HL-60 (cell line): ENCODE results near the gene OR1D2.
"Not testable (repeated sequence)": the region's sequence is repeated elsewhere in the genome, so short reads cannot be mapped to it uniquely, and the experiment has no call there.

ENCODE experiments used
- DNase-seq, 2 experiments: peaks; one replicate each; pipeline ENCODE4 v3.0.0-alpha.2; 2010 to 2020; ENCODE audit warnings: low read depth in 1 of 2, low spot score in 1 of 2
- H3K27ac ChIP-seq: fragments of 250-450 bp; sonication (Bioruptor Pico); replicated peaks from 2 replicates; pipeline ENCODE4 v1.5.1; 2020; ENCODE audit warnings: mild to moderate bottlenecking, moderate library complexity
- H3K27me3 ChIP-seq: fragments of 250-450 bp; sonication (Bioruptor Pico); 2 replicates; pipeline ENCODE4 v1.5.1; 2021; ENCODE audit warnings: mild to moderate bottlenecking, moderate library complexity; ENCODE audit not compliant: insufficient read depth, poor library complexity, severe bottlenecking
- H3K4me3 ChIP-seq: replicated peaks from 2 replicates; pipeline ENCODE4 v1.5.1; 2011; ENCODE audit warnings: mild to moderate bottlenecking, control low read depth, low read length; ENCODE audit not compliant: insufficient read depth
- GABPA ChIP-seq: IDR thresholded peaks from 2 replicates; pipeline ENCODE4 v1.6.1; 2012; ENCODE audit warnings: low read depth
- POLR2AphosphoS5 ChIP-seq: IDR thresholded peaks from 2 replicates; pipeline ENCODE4 v1.6.1; 2012; ENCODE audit warnings: low read depth
- REST ChIP-seq: IDR thresholded peaks from 2 replicates; pipeline ENCODE4 v1.6.1; 2012; ENCODE audit warnings: low read depth; ENCODE audit not compliant: insufficient replicate concordance
- SPI1 ChIP-seq: IDR thresholded peaks from 2 replicates; pipeline ENCODE4 v1.6.1; 2012; ENCODE audit warnings: low read depth, mild to moderate bottlenecking, borderline replicate concordance
- long read RNA-seq: library from polyadenylated mRNA; unstranded; transcript quantifications from one replicate; pipeline ENCODE4 v2.0.0, GENCODE V29; 2020
- TF ChIP-seq, protein P1 (sequence below): IDR thresholded peaks from one replicate; pipeline ENCODE4 v1.5.1; 2011; ENCODE audit warnings: low read length, control low read depth, inconsistent platforms; ENCODE audit not compliant: insufficient read depth

Gene OR1D2
- long read RNA-seq: 0 reads

GRCh38 chr17:3104322-3104721, at the start of gene OR1D2:
TSS of gene OR1D2 (minus strand) at chr17:3104422. CDS start at chr17:3092996, 11,426 bp downstream.
- Histone ChIP-seq H3K4me3 (no peak within 1 kb of the TSS), H3K27me3 (no peaks in the 10 kb centered on the region), H3K27ac (no peak within 1 kb of the TSS)
- DNase-seq: no peak
- no peak for TF ChIP-seq REST
- TF ChIP-seq, protein P1, sequence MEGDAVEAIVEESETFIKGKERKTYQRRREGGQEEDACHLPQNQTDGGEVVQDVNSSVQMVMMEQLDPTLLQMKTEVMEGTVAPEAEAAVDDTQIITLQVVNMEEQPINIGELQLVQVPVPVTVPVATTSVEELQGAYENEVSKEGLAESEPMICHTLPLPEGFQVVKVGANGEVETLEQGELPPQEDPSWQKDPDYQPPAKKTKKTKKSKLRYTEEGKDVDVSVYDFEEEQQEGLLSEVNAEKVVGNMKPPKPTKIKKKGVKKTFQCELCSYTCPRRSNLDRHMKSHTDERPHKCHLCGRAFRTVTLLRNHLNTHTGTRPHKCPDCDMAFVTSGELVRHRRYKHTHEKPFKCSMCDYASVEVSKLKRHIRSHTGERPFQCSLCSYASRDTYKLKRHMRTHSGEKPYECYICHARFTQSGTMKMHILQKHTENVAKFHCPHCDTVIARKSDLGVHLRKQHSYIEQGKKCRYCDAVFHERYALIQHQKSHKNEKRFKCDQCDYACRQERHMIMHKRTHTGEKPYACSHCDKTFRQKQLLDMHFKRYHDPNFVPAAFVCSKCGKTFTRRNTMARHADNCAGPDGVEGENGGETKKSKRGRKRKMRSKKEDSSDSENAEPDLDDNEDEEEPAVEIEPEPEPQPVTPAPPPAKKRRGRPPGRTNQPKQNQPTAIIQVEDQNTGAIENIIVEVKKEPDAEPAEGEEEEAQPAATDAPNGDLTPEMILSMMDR: no peak
- TF ChIP-seq SPI1: no peak
- no peak for TF ChIP-seq GABPA
- TF ChIP-seq POLR2AphosphoS5: no peak

- not testable (repeated sequence) for H3K27me3 ChIP-seq, DNase-seq, H3K27ac ChIP-seq, H3K4me3 ChIP-seq
Observed at GRCh38 chr17:3137494-3137893, 33.3 kb upstream of the OR1D2 start.

- TF ChIP-seq REST (no peak), SPI1 (no peak), GABPA (no peak), POLR2AphosphoS5 (no peak)
- TF ChIP-seq, protein P1: no peak
- Histone ChIP-seq H3K27ac (no peak within 1 kb of the TSS), H3K27me3 (no peaks in the 10 kb centered on the region), H3K4me3 (no peak within 1 kb of the TSS)
- no peak for DNase-seq
Observed at GRCh38 chr17:3127451-3127850, 23.2 kb upstream of the OR1D2 start, which contains the start of gene OR1G1. TSS of gene OR1G1 (minus strand) at chr17:3127551. CDS start at chr17:3127551, 0 bp downstream.

DNA sequence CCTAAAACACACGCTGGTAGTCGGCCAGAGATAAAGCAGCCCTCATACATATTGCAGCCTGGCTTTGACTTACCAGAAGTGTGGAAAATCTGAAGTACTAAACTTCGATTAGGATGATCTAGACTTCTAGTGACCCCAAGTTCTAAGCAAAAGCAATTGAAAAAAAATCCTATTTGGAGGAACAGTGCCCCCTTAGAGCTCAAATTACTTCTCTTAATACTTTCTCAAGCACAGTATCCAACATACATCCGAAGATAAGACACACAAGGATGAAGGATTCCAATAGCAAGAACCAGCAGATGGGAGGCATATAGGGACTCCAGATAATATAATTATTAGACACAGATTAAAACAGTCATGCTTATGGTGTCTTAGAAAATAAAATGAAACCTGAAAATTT, 30.4 kb downstream of the OR1D2 start:
- DNase-seq, H3K27ac ChIP-seq, H3K4me3 ChIP-seq, H3K27me3 ChIP-seq: not testable (repeated sequence)

DNA sequence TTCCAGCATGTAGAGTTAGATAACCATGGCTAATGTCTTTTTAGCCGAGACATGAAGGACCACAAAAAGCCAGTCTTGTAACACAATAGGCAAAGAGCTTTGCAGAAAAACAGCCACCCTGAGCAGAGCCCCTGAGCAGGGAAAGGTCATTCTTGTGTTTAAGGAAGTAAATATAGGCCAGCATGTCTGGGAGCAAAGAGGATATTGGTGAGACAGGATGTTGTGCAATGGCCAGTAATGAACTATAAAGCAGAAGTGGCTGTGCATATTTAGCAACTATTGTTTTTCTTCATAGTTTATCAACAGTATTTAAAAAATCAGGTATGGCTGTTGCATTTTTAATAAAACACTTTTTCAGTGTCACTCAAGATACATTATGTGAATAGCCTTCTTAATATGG, 39.0 kb downstream of the OR1D2 start:
- peak; percentile 51 to 86 for DNase-seq
- H3K27me3 ChIP-seq, H3K4me3 ChIP-seq, H3K27ac ChIP-seq: not testable (repeated sequence)
- peak; percentile 70; the same call in 1 of the 2 replicates for TF ChIP-seq SPI1

DNA sequence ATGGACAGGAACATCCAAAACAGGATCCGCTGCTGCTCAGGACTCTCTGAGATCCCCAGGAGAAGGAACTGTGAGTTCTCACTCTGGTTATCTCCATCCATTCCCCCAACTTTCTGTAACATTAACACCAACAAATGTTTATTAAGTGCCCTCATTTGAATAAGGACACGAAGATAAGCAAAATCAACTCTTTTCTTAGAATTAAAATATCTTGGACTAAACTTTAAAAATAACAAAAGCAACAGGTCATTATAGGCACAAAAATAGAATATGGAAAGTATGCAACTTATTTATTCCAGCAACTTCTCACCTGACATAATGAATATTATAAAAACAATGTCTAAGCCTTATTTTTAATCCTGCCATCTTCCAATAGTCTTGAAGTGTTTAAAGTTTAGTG, 40.7 kb downstream of the OR1D2 start, which contains the start of gene OR1D5:
OR1D5 (minus strand) TSS at position 101 of the 400 bp plus-strand sequence; CDS start at position 101, 0 bp downstream.
- H3K27ac ChIP-seq, DNase-seq: not testable (repeated sequence)

DNA sequence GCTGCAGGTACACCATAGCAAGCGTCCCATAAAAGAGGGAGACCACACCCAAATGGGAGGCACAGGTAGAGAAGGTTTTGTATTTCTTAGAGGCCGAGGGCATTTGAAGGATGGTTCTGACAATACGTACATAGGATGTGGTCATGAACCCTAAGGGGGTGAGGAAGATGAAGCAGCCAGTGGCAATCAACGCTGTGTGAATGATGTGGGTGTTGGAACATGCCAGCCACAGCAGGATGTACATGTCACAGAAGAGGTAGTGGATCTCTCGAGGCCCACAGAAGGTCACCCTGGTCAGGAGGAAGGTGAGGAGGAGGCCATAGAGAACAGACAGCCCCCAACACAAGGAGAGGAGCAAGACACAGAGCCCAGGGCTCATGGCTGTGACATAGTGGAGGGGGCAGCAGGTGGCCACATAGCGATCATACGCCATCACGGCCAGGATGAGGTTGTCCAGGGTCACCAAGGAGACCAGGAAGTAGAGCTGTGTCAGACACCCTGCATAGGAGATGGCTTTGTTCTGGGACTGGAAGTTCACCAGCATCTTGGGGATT, 41.3 kb downstream of the OR1D2 start:
- not testable (repeated sequence) for H3K27ac ChIP-seq, H3K27me3 ChIP-seq, DNase-seq, H3K4me3 ChIP-seq

More for the DNA sequence above, 40.7 kb downstream of the OR1D2 start, which contains the start of gene OR1D5:
- not testable (repeated sequence) for H3K4me3 ChIP-seq, H3K27me3 ChIP-seq

DNA sequence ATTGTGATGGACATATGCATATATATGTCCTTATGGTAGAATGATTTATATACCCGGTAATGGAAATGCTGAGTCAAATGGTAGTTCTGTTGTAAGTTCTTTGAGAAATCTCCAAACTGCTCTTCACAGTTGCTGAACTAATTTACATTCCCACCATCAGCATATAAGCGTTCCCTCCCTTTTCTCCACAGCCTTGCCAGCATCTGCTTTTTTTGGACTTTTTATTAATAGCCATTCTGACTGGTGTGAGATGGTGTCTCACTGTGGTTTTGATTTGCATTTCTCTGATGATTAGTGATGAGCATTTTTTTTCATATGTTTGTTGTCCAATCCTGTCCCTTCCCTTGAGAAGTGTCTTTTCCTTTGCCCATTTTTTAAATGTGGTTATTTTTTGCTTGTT, 49.4 kb downstream of the OR1D2 start:
- not testable (repeated sequence) for H3K27ac ChIP-seq

More for the DNA sequence above, 49.4 kb downstream of the OR1D2 start:
- H3K27me3 ChIP-seq, H3K4me3 ChIP-seq, DNase-seq: not testable (repeated sequence)
